Skeletal muscle cell (primary cell): ENCODE data around the gene CDH15.
A peak's percentile ranks its signal among the peaks of the same experiment; 100 is the strongest.

Experiments used
- DNase-seq: peaks from one replicate; pipeline ENCODE4 v3.0.0-alpha.2; 2010; ENCODE audit warnings: low read depth
- H3K4me3 ChIP-seq: 2 replicates; pipeline ENCODE4 v1.5.1; 2011; ENCODE audit warnings: low read depth, mild to moderate bottlenecking, control low read depth, low read length, moderate library complexity

Gene CDH15

GRCh38 chr16:89194340-89195311 lies 23.1 kb downstream of the CDH15 start:
- DNase-seq = no peak
- H3K4me3 ChIP-seq = no peak overlapping the region

GRCh38 chr16:89195521-89196171 lies 24.1 kb downstream of the CDH15 start:
- H3K4me3 ChIP-seq = no peak overlapping the region
- DNase-seq = no peak

GRCh38 chr16:89197033-89197632 lies 25.6 kb downstream of the CDH15 start:
- no peak for DNase-seq
- no peak overlapping the region for H3K4me3 ChIP-seq

- DNase-seq = no peak
- H3K4me3 ChIP-seq = no peak overlapping the region
Measured at GRCh38 chr16:89197633-89198416, 26.3 kb downstream of the CDH15 start.

- no peak overlapping the region for H3K4me3 ChIP-seq
- DNase-seq = no peak
Measured at GRCh38 chr16:89198417-89199240, 27.1 kb downstream of the CDH15 start.

DNA sequence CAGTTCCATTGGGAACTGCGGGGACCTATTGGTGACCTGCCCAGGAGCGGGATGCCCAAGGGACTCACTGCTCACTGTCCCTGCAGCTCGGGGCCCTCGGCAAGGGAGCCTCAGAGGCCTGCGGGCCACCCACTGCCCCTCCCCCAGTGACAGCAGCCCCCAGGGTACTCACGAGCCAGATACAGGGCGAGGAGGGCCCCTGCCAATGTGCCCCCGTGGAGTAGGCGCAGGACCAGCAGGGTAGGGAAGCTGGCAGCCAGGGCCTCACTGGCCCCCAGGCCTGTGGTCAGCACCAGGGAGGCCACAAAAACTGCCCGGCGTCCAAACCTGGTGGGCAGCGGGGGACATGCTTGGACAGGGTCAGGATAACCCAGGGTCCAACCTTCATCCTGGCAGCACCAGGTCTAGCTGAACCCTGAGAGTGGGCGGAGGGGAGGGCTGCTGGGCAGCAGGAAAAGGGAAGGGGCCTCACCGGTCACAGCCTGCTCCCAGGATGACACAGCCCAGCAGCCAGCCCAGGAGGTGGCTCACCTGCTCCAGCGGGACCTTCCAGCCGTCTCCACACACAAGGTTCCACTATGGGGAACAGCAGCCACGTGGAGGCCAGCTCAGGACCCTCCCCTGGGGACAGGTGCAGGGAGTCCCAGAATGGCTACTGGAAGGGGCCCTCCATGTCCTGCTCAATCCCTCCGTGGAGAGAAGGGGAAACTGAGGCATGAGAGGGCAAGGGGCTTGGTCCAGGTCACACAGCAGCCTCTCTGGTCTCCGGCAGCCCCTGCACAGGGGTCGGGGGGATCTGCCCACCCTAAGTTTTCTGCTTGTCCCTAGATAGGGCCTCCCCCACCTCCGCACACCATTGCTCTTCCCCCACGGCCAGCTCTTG lies 27.9 kb downstream of the CDH15 start:
- no peak for DNase-seq
- no peak overlapping the region for H3K4me3 ChIP-seq

DNA sequence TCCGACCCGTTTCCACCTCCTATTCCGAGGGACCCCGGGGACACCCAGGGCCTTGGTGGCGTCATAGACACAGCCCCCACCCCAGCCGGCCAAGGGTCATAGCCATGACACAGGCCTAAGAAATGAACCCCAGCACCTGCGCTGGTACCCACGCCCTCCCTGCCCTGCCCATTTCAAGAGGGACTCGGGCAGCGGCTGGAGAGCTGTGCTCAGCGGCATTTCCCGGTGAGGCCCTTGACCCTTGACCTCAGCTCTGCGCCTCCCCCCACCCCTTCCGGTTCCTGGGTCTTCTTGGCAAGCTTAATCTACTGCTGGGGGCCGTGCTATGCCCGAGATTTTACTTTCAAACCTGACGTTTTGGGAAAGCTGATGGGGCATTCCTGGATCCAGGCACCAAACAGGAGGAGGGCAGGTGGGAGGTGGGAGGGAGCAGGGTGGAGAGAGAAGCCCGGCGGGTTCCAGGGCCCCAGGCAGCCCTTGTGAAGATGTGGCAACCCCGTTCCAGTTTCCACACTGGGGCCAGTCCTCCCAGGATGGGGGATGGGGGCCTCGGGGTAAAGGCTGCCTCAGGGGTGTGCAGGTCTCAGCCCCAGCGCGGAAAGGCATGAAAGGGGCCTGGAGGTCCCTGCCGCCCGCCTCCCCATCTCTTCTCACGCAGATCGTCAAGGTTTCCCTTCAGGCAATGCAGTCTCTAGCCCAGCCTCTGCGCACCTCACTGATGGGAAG lies 28.7 kb downstream of the CDH15 start, which contains the start of gene SLC22A31:
TSS of gene SLC22A31 (minus strand) at position 414 of the 726 bp plus-strand sequence. CDS start at position 378, 36 bp downstream.
- DNase-seq = no peak
- H3K4me3 ChIP-seq = peak within 1 kb of the TSS; percentile 37

DNA sequence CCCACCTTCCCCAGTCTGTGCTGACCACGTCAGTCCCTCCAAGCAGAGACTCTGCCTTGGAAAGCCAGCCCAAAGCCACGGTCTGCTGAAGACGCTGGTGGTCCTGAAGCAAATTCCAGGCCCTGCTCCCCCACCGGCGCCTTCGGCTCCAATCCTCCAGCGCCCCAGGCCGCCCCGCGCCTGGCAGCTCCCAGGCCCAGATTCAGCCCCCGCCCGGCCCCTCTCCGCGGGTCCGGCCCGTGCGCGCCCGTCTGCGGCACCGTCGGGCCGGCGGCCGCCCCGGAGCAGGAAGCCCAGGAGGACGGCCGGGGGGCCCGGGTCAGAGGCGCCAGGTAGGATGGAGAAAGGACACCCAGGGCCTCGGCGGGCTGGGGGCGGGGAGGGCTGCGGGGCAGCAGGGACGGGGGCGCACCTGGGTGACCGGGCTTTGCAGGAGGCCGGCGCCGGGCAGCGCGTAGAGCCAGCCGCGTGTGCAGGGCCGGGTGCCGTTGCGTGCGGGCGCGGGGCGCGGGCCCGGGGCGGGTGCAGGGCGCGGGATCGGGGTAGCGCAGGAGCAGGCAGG lies 29.4 kb downstream of the CDH15 start:
- DNase-seq = no peak
- peak overlapping the region; percentile 37 for H3K4me3 ChIP-seq

GRCh38 chr16:89201439-89202377 lies 30.2 kb downstream of the CDH15 start:
- DNase-seq = peak; percentile 17
- peak overlapping the region; percentile 37 for H3K4me3 ChIP-seq

- no peak overlapping the region for H3K4me3 ChIP-seq
Measured at GRCh38 chr16:89202422-89203215, 31.1 kb downstream of the CDH15 start.

GRCh38 chr16:89207993-89208392 lies 36.4 kb downstream of the CDH15 start:
- no peak for DNase-seq

More at GRCh38 chr16:89202422-89203215, 31.1 kb downstream of the CDH15 start:
- DNase-seq = no peak

DNA sequence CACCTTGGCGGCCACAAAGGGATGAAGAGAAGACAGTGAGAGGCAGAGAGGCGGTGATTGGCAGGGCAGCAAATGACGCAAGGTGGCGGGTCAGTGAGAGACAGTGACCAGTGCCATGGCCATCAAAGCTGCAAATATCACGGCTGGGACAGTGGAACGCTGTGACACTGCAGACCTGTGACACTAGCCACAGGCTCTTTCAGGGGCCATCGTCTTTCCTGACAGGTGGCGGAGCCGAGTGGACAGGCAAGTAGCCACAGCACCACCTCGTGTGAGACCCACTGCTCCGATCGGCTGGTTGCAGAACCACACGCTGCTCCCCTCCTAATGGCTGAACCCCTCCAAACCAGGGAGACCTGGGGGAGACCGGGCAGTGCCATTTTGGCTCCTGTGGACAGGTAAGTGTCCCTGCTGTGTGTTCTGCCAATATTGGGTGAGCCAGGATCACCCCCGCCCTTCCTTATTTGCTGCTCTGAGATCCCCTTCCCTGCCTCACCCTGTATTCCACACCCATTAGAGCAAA lies 38.0 kb downstream of the CDH15 start:
- H3K4me3 ChIP-seq = no peak overlapping the region
- DNase-seq = no peak

More at GRCh38 chr16:89207993-89208392, 36.4 kb downstream of the CDH15 start:
- no peak overlapping the region for H3K4me3 ChIP-seq

DNA sequence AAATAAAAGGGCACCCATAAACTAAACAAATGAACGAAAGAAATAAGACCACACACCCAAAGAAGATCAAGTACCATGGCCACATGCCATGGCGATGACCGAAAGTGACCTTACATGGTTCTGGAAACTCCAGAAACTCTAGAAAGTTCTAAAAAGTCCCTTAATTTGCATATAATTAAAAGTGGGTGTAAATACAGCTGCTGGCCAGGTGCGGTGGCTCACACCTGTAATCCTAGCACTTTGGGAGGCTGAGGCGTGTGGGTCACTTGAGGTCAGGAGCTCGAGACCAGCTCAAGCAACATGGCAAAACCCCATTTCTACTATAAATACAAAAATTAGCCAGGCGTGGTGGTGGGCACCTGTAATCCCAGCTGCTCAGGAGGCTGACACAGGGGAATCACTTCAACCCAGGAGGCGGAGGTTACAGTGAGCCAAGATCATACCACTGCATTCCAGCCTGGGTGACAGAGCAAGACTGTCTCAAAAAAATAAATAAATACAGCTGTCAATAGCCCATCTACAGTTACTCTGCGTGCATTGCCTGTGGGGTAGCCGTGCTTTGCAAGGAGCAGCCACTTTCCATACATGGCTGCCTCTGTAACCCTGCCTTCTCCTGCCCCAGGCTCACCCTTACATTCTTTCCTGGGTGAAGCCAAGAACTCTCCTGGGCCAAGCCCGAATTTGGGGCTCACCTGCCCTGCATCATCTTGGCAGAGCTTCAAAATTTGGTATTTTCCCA lies 38.8 kb downstream of the CDH15 start:
- no peak overlapping the region for H3K4me3 ChIP-seq
- no peak for DNase-seq

- DNase-seq = no peak
- H3K4me3 ChIP-seq = no peak overlapping the region
Measured at GRCh38 chr16:89210904-89211515, 39.5 kb downstream of the CDH15 start.
